ENCODE results near the gene GLI3. TPM values are rescaled to one million over a fixed set of nuclear protein-coding genes. Genes with fewer than 3 reads are reported as not detected.

Gene GLI3
- polyA plus RNA-seq, 1 of the 3 experiments (the other 2 are of a cell fraction), result 0.08 TPM

- CTCF ChIA-PET, result interaction anchor here (0.8 to 1.5 kb wide), 3 partner anchors 10 to 114 kb away, joined by 3 to 4 read pairs (median 4); no protein-coding TSS in a partner anchor
- H3K27ac ChIP-seq (ENCODE audit: low read depth in 2 of 2, low read length in 1 of 2), result no peak overlapping the region
- WGBS (ENCODE audit: low lambda C conversion rate), result 5% methylated on average over 5 of the region's 5 CpGs
- H3K4me2 ChIP-seq, result no peak overlapping the region
- no peaks in the 10 kb centered on the region for H4K20me1 ChIP-seq (ENCODE audit: insufficient read depth)
- no peaks in the 10 kb centered on the region for H3F3A ChIP-seq (replicated peaks; ENCODE audit: insufficient read depth)
- no peaks in the 10 kb centered on the region for H3K36me3 ChIP-seq (replicated peaks in 1 of 2; ENCODE audit: control insufficient read depth in 1 of 2, insufficient read depth in 2 of 2, low read length in 1 of 2)
- H2AFZ ChIP-seq (ENCODE audit: low read depth), result no peak overlapping the region
- H3K4me3 ChIP-seq (ENCODE audit: low read depth in 2 of 2, low read length in 1 of 2), result no peak overlapping the region
- POLR2A ChIA-PET, result no interaction called here
- H3K4me1 ChIP-seq (ENCODE audit: control insufficient read depth in 1 of 2, insufficient read depth in 2 of 2, low read depth in 1 of 2, low read length in 1 of 2), result no peaks in the 10 kb centered on the region
- H3K79me2 ChIP-seq (ENCODE audit: insufficient read depth), result no peaks in the 10 kb centered on the region
- no peak overlapping the region for H3K9ac ChIP-seq
- DNase-seq, result no peak
- no peaks in the 10 kb centered on the region for H3K9me2 ChIP-seq
- H3K9me3 ChIP-seq, result no peaks in the 10 kb centered on the region
- no peak for TF ChIP-seq EZH2phosphoT487 (IDR thresholded peaks at IDR 0.05; ENCODE audit: borderline replicate concordance, low read depth)
- TF ChIP-seq MXI1 (IDR thresholded peaks at IDR 0.05; ENCODE audit: low read depth, low read length), result no peak
- TF ChIP-seq ZBTB33 (IDR thresholded peaks at IDR 0.05; ENCODE audit: borderline replicate concordance, low read depth), result no peak
- TF ChIP-seq RXRA (IDR thresholded peaks at IDR 0.05; ENCODE audit: borderline replicate concordance, low read depth), result no peak
- no peak for TF ChIP-seq USF1 (IDR thresholded peaks at IDR 0.05; ENCODE audit: borderline replicate concordance, low read depth)
- TF ChIP-seq TCF12 (IDR thresholded peaks at IDR 0.05), result no peak
- H3K27me3 ChIP-seq (ENCODE audit: insufficient read depth), result peaks cover 25% of the 10 kb centered on the region
These were observed 181.8 kb downstream of the GLI3 start for GRCh38 chr7:42055171-42055570.

- Histone ChIP-seq H3K79me2 (ENCODE audit: insufficient read depth) (no peaks in the 10 kb centered on the region), H3K9me3 (no peaks in the 10 kb centered on the region), H3K4me2 (no peak overlapping the region), H3K4me1 (ENCODE audit: control insufficient read depth in 1 of 2, insufficient read depth in 2 of 2, low read depth in 1 of 2, low read length in 1 of 2) (no peaks in the 10 kb centered on the region), H3K9me2 (no peaks in the 10 kb centered on the region), H3K9ac (no peak overlapping the region), H3K4me3 (ENCODE audit: low read depth in 2 of 2, low read length in 1 of 2) (no peak overlapping the region), H4K20me1 (ENCODE audit: insufficient read depth) (no peaks in the 10 kb centered on the region), H3K36me3 (replicated peaks in 1 of 2; ENCODE audit: control insufficient read depth in 1 of 2, insufficient read depth in 2 of 2, low read length in 1 of 2) (no peaks in the 10 kb centered on the region), H3K27me3 (ENCODE audit: insufficient read depth) (peaks cover 38% of the 10 kb centered on the region), H3K27ac (ENCODE audit: low read depth in 2 of 2, low read length in 1 of 2) (no peak overlapping the region), H3F3A (replicated peaks; ENCODE audit: insufficient read depth) (no peaks in the 10 kb centered on the region), H2AFZ (ENCODE audit: low read depth) (no peak overlapping the region)
- ChIA-PET POLR2A (no interaction called here), CTCF (interaction anchor here (1.3 to 1.5 kb wide), 2 partner anchors 8 to 113 kb away, joined by 3 to 4 read pairs; no protein-coding TSS in a partner anchor)
- WGBS (ENCODE audit: low lambda C conversion rate), result 3% methylated on average over 2 of the region's 2 CpGs
- TF ChIP-seq SMC3 (IDR thresholded peaks at IDR 0.05; ENCODE audit: low read depth, low read length), result no peak
- no peak for TF ChIP-seq MAX (IDR thresholded peaks at IDR 0.05; ENCODE audit: low read depth)
- no peak for TF ChIP-seq YY1 (IDR thresholded peaks at IDR 0.05; ENCODE audit: low read depth)
- DNase-seq, result no peak
These were observed 183.2 kb downstream of the GLI3 start for GRCh38 chr7:42053834-42054233.

Measured in SK-N-SH (cell line).